H1 (cell line): Measurements from ENCODE around the gene ANKRD61. TPM values are rescaled to one million over a fixed set of nuclear protein-coding genes. Genes with fewer than 3 reads are reported as not detected.

ENCODE experiments used
- CTCF ChIA-PET: fragments of 300-600 bp; sonication (Branson Sonifier 250); formaldehyde crosslinking; loops from one replicate; lab custom pipeline; 2021; ENCODE audit not compliant: partially characterized antibody; lab: Charles Lee
- POLR2A ChIA-PET: fragments of 300-600 bp; sonication (Branson Sonifier 250); formaldehyde crosslinking; loops from one replicate; lab custom pipeline; 2021; ENCODE audit warnings: inconsistent platforms; ENCODE audit not compliant: partially characterized antibody; lab: Charles Lee
- DNase-seq, 2 experiments: peaks; one replicate each; pipeline versions ENCODE4 v3.0.0 to v3.0.0-alpha.2; 2010 to 2022; ENCODE audit warnings: low spot score in 2 of 2, low read depth in 1 of 2, mixed read lengths in 1 of 2
- FAIRE-seq: peaks from 2 replicates; lab custom pipeline; 2011; peaks lifted over from hg19 to GRCh38; lab: Jason Lieb, UNC
- H2AFZ ChIP-seq: 2 replicates; pipeline ENCODE4 v1.8.1; 2012; ENCODE audit warnings: low read length, inconsistent platforms
- H2AK5ac ChIP-seq: 2 replicates; pipeline ENCODE4 v1.6.1; 2013; ENCODE audit warnings: low read depth, low read length
- H2BK120ac ChIP-seq: replicated peaks from 2 replicates; pipeline ENCODE3; 2013; ENCODE audit warnings: low read depth, low read length, inconsistent platforms
- H2BK12ac ChIP-seq: 2 replicates; pipeline ENCODE4 v1.6.1; 2013; ENCODE audit warnings: low read depth, low read length
- H2BK15ac ChIP-seq: 2 replicates; pipeline ENCODE4 v1.6.1; 2013; ENCODE audit warnings: low read length
- H2BK20ac ChIP-seq: 2 replicates; pipeline ENCODE4 v1.6.1; 2013; ENCODE audit warnings: low read length
- H2BK5ac ChIP-seq: 2 replicates; pipeline ENCODE4 v1.6.1; 2013; ENCODE audit warnings: low read depth, low read length
- H3K14ac ChIP-seq: 2 replicates; pipeline ENCODE4 v1.6.1; 2013; ENCODE audit warnings: inconsistent platforms; ENCODE audit not compliant: insufficient read length
- H3K18ac ChIP-seq: 2 replicates; pipeline ENCODE4 v1.6.1; 2013; ENCODE audit warnings: low read length; ENCODE audit errors: extremely low read depth
- H3K23ac ChIP-seq: 2 replicates; pipeline ENCODE4 v1.6.1; 2013; ENCODE audit warnings: inconsistent platforms; ENCODE audit not compliant: insufficient read length
- H3K23me2 ChIP-seq: 2 replicates; pipeline ENCODE4 v1.6.1; 2013; ENCODE audit warnings: low read depth, low read length
- H3K27ac ChIP-seq: 2 replicates; pipeline ENCODE4 v1.6.1; 2011; ENCODE audit warnings: low read depth, low read length, inconsistent platforms
- H3K27me3 ChIP-seq, 4 experiments: replicated peaks in 1 of 4; 1 replicate in 1 of 4; 2 replicates in 3 of 4; pipeline versions ENCODE4 v1.6.1 to v1.8.1; 2011 to 2013; ENCODE audit warnings: low read length in 3 of 4, mild to moderate bottlenecking in 3 of 4, inconsistent platforms in 2 of 4, mixed read lengths in 2 of 4, moderate library complexity in 1 of 4; ENCODE audit not compliant: control insufficient read depth in 3 of 4, insufficient read depth in 3 of 4; ENCODE audit errors: extremely low read depth in 1 of 4
- H3K36me3 ChIP-seq, 4 experiments: 2 replicates each; pipeline versions ENCODE4 v1.6.1 to v1.8.1; 2011 to 2013; ENCODE audit warnings: mild to moderate bottlenecking in 4 of 4, low read length in 3 of 4, moderate library complexity in 2 of 4, control low read depth in 1 of 4, inconsistent platforms in 1 of 4; ENCODE audit not compliant: insufficient read depth in 4 of 4, control insufficient read depth in 2 of 4
- H3K4ac ChIP-seq: replicated peaks from 2 replicates; pipeline ENCODE3; 2013; ENCODE audit warnings: low read length, low read depth, mixed read lengths, inconsistent platforms; ENCODE audit not compliant: insufficient read length
- H3K4me1 ChIP-seq, 4 experiments: replicated peaks in 1 of 4; 1 replicate in 1 of 4; 2 replicates in 3 of 4; pipeline versions ENCODE4 v1.6.1 to v1.8.1; 2011 to 2013; ENCODE audit warnings: low read length in 3 of 4, inconsistent platforms in 2 of 4, mixed read lengths in 1 of 4; ENCODE audit not compliant: insufficient read depth in 4 of 4, control insufficient read depth in 3 of 4
- H3K4me2 ChIP-seq, 2 experiments: 2 replicates each; pipeline versions ENCODE4 v1.6.1 to v1.8.1; 2011 to 2013; ENCODE audit warnings: low read depth in 2 of 2, low read length in 2 of 2, control low read depth in 1 of 2, inconsistent platforms in 1 of 2, mild to moderate bottlenecking in 1 of 2; ENCODE audit not compliant: insufficient read depth in 1 of 2
- H3K4me3 ChIP-seq, 4 experiments: fragments of 200-600, 300-600 bp in 1 of 4; sonication (generic), shearing (Covaris generic), sonication (Bioruptor Twin) in 1 of 4; 2 replicates each; pipeline versions ENCODE4 v1.5.1 to v1.8.1; 2011 to 2016; ENCODE audit warnings: low read length in 4 of 4, low read depth in 3 of 4, control low read depth in 2 of 4, inconsistent platforms in 2 of 4, mild to moderate bottlenecking in 2 of 4, mixed read lengths in 1 of 4, moderate library complexity in 1 of 4; ENCODE audit not compliant: insufficient read depth in 2 of 4; ENCODE audit errors: extremely low read depth in 1 of 4
- H3K56ac ChIP-seq: replicated peaks from 2 replicates; pipeline ENCODE3; 2013; ENCODE audit warnings: low read depth, mild to moderate bottlenecking, mixed read lengths, low read length, inconsistent platforms; ENCODE audit not compliant: insufficient read length
- H3K79me1 ChIP-seq: 2 replicates; pipeline ENCODE4 v1.6.1; 2013; ENCODE audit warnings: low read depth, low read length, control low read depth
- H3K79me2 ChIP-seq, 2 experiments: 2 replicates each; pipeline versions ENCODE4 v1.6.1 to v1.8.1; 2012 to 2013; ENCODE audit warnings: low read length in 2 of 2, mild to moderate bottlenecking in 2 of 2, inconsistent platforms in 1 of 2; ENCODE audit not compliant: insufficient read depth in 2 of 2, control insufficient read depth in 1 of 2
- H3K9ac ChIP-seq, 4 experiments: replicated peaks in 1 of 4; 1 replicate in 1 of 4; 2 replicates in 3 of 4; pipeline versions ENCODE4 v1.6.1 to v1.8.1; 2011 to 2013; ENCODE audit warnings: low read depth in 3 of 4, low read length in 3 of 4, control low read depth in 2 of 4, mild to moderate bottlenecking in 2 of 4, moderate library complexity in 2 of 4, inconsistent platforms in 1 of 4; ENCODE audit errors: extremely low read depth in 1 of 4
- H3K9me3 ChIP-seq, 2 experiments: 2 replicates each; pipeline versions ENCODE4 v1.6.1 to v1.8.1; 2012 to 2013; ENCODE audit warnings: mild to moderate bottlenecking in 2 of 2, moderate library complexity in 2 of 2, control low read depth in 1 of 2, inconsistent platforms in 1 of 2, low read depth in 1 of 2, low read length in 1 of 2, mixed read lengths in 1 of 2; ENCODE audit not compliant: insufficient read depth in 2 of 2
- H4K20me1 ChIP-seq, 2 experiments: replicated peaks in 1 of 2; 2 replicates each; pipeline versions ENCODE3 to v1.8.1; 2011 to 2013; ENCODE audit warnings: inconsistent platforms in 2 of 2, low read length in 2 of 2, mild to moderate bottlenecking in 1 of 2; ENCODE audit not compliant: insufficient read depth in 2 of 2, control insufficient read depth in 1 of 2
- H4K5ac ChIP-seq: 2 replicates; pipeline ENCODE4 v1.6.1; 2013; ENCODE audit warnings: low read length, low read depth, mixed read lengths, inconsistent platforms; ENCODE audit not compliant: insufficient read length
- H4K8ac ChIP-seq: 2 replicates; pipeline ENCODE4 v1.8.0; 2013; ENCODE audit warnings: mild to moderate bottlenecking, moderate library complexity, low read length, inconsistent platforms; ENCODE audit not compliant: insufficient read depth; ENCODE audit errors: extremely low read depth
- H4K91ac ChIP-seq: replicated peaks from 2 replicates; pipeline ENCODE3; 2013; ENCODE audit warnings: low read length, mixed read lengths, inconsistent platforms; ENCODE audit not compliant: insufficient read length
- ATF3 ChIP-seq: IDR thresholded peaks from 2 replicates; pipeline ENCODE4 v1.6.1; 2011; ENCODE audit warnings: low read depth, mild to moderate bottlenecking, low read length; ENCODE audit not compliant: insufficient read depth
- BCL11A ChIP-seq, 2 experiments: IDR thresholded peaks; one replicate each; pipeline ENCODE4 v1.6.1; 2011; ENCODE audit warnings: low read depth in 2 of 2, low read length in 2 of 2, mild to moderate bottlenecking in 2 of 2
- CBX8 ChIP-seq: fragments of 300-800, 300-1000 bp; sonication (generic); IDR thresholded peaks from 2 replicates; pipeline ENCODE4 v1.7.1; 2016; ENCODE audit warnings: low read depth, low read length, borderline replicate concordance
- CTCF ChIP-seq, 3 experiments: IDR thresholded peaks; 1 replicate in 2 of 3; 2 replicates in 1 of 3; pipeline versions ENCODE4 v1.5.1 to v1.6.1; 2011; ENCODE audit warnings: low read length in 3 of 3, mild to moderate bottlenecking in 3 of 3, inconsistent platforms in 2 of 3, low read depth in 1 of 3, moderate library complexity in 1 of 3; ENCODE audit not compliant: insufficient read depth in 1 of 3; ENCODE audit errors: control extremely low read depth in 1 of 3
- KDM5A ChIP-seq: fragments of 200-600 bp; IDR thresholded peaks from 2 replicates; pipeline ENCODE4 v1.7.1; 2012; ENCODE audit warnings: mild to moderate bottlenecking, low read length, inconsistent platforms, mixed read lengths
- POU5F1 ChIP-seq: IDR thresholded peaks from 2 replicates; pipeline ENCODE4 v1.6.1; 2011; ENCODE audit warnings: low read depth, mild to moderate bottlenecking, low read length, moderate library complexity
- RNF2 ChIP-seq: fragments of 200-900, 300-1000 bp; sonication (generic); IDR thresholded peaks from 2 replicates; pipeline ENCODE4 v1.7.1; 2016; ENCODE audit warnings: borderline replicate concordance, low read depth, mild to moderate bottlenecking, antibody characterized with exemption, low read length; ENCODE audit not compliant: poor library complexity, severe bottlenecking; ENCODE audit errors: missing control alignments
- SIRT6 ChIP-seq: IDR thresholded peaks from one replicate; pipeline ENCODE4 v1.7.1; 2012; ENCODE audit warnings: low read length, inconsistent platforms
- SUZ12 ChIP-seq: fragments of 200-600 bp; sonication (generic); IDR thresholded peaks from 2 replicates; pipeline ENCODE4 v1.6.1; 2012; ENCODE audit warnings: mild to moderate bottlenecking, inconsistent platforms, low read length, moderate library complexity, mixed read lengths
- WGBS, 2 experiments: shearing (Covaris generic) in 1 of 2; methylation state at CpG; one replicate each; pipeline versions ENCODE4 v1.1.6 to v1.1.7; 2013 to 2015; ENCODE audit warnings: low lambda C conversion rate in 2 of 2, mixed read lengths in 2 of 2, inconsistent platforms in 1 of 2, low coverage in 1 of 2, missing lambda C conversion rate in 1 of 2; ENCODE audit not compliant: insufficient replicate concordance in 2 of 2, insufficient coverage in 1 of 2, insufficient read length in 1 of 2; ENCODE audit errors: extremely low coverage in 1 of 2, missing lambda C conversion rate in 1 of 2; 5-methylcytosine and 5-hydroxymethylcytosine counted together
- polyA plus RNA-seq, 7 experiments: library from polyadenylated mRNA; depleted of rRNA in 3 of 7; stranded (reverse) in 5 of 7; unstranded in 2 of 7; fragments of >200 nt in 5 of 7; fragments of 200-250 nt in 2 of 7; gene quantifications; 1 replicate in 5 of 7; 2 replicates in 1 of 7; 4 replicates in 1 of 7; pipeline versions ENCODE4 v1.2.1 to v1.2.3, GENCODE V29; 2011 to 2013; ENCODE audit warnings: missing spikeins in 2 of 7, mixed read lengths in 2 of 7
- total RNA-seq: library from RNA; stranded (reverse); fragmentation: NEBNext Ultra II Directional; extraction: Animal tissue kit (Norgen Biotek cat#: 25700); gene quantifications from 2 replicates; pipeline ENCODE4 v1.2.1, GENCODE V29; 2021

ANKRD61 gene
- total and polyA plus RNA-seq, 2 of the 8 experiments (the other 6 are each of a cell fraction or from before 2014, with no cell fraction given) = 0.23 to 0.32 TPM

GRCh38 chr7:6074612-6075380 lies 43.6 kb downstream of the ANKRD61 start:
- no peak overlapping the region for H3K9ac ChIP-seq
- H3K79me2 ChIP-seq = no peaks in the 10 kb centered on the region
- H4K20me1 ChIP-seq = no peaks in the 10 kb centered on the region
- H3K18ac ChIP-seq = no peak overlapping the region
- H2AK5ac ChIP-seq = no peak overlapping the region
- H3K9me3 ChIP-seq = no peaks in the 10 kb centered on the region
- 88% methylated on average over 9 of the region's 9 CpGs; no CpG with 5 or more reads in 1 of the 2 experiments for WGBS, 2 experiments
- H3K56ac ChIP-seq = no peak overlapping the region
- no peak overlapping the region for H2BK15ac ChIP-seq
- no peaks in the 10 kb centered on the region for H3K23me2 ChIP-seq
- H2BK5ac ChIP-seq = no peak overlapping the region
- H3K4me2 ChIP-seq = no peak overlapping the region
- H3K4ac ChIP-seq = no peak overlapping the region
- CTCF ChIA-PET = interaction anchor here (0.6 kb wide), 1 partner anchor 64 kb away, joined by 4 read pairs; no protein-coding TSS in a partner anchor
- H3K27ac ChIP-seq = no peak overlapping the region
- no peak overlapping the region for H2BK20ac ChIP-seq
- H3K14ac ChIP-seq = no peak overlapping the region
- no peak overlapping the region for H3K23ac ChIP-seq
- H3K36me3 ChIP-seq = no peaks in the 10 kb centered on the region
- no peaks in the 10 kb centered on the region; a peak in 1 of 7 replicates for H3K4me1 ChIP-seq
- no peaks in the 10 kb centered on the region for H3K79me1 ChIP-seq
- H2BK120ac ChIP-seq = no peak overlapping the region
- DNase-seq = no peak
- FAIRE-seq = no peak
- no peak overlapping the region for H4K91ac ChIP-seq
- H4K8ac ChIP-seq = no peak overlapping the region
- H3K27me3 ChIP-seq = no peaks in the 10 kb centered on the region
- H4K5ac ChIP-seq = no peak overlapping the region
- H2BK12ac ChIP-seq = no peak overlapping the region
- no peak overlapping the region for H2AFZ ChIP-seq
- no peak overlapping the region for H3K4me3 ChIP-seq
- POLR2A ChIA-PET = interaction anchor here (0.6 kb wide), 1 partner anchor 52 kb away, joined by 3 read pairs; no protein-coding TSS in a partner anchor
- TF ChIP-seq KDM5A (no peak), SIRT6 (no peak), RNF2 (no peak), POU5F1 (no peak), ATF3 (no peak), CBX8 (no peak), CTCF (IDR thresholded peaks at IDR 0.05; ENCODE audit: control extremely low read depth in 1 of 3, insufficient read depth in 1 of 3, low read depth in 1 of 3, low read length in 3 of 3) (no peak), SUZ12 (no peak), BCL11A (IDR thresholded peaks at IDR 0.05; ENCODE audit: low read depth in 2 of 2, low read length in 2 of 2) (no peak)
